Panc1 (cell line): ENCODE data around the gene MCTP1. TPM values are rescaled to one million over a fixed set of nuclear protein-coding genes. Genes with fewer than 3 reads are reported as not detected.

Source experiments
- ATAC-seq: fragments of 200-7000 bp; cut with Tn5 transposase; 2 replicates; pipeline ENCODE4 v1.9.1; 2020; ENCODE audit warnings: mild to moderate bottlenecking, moderate library complexity
- BruUV-seq: library from RNA; stranded (reverse); fragments of 400-500 nt; replicated peaks from 2 replicates; lab custom pipeline; 2021; lab: Mats Ljungman, UMichigan
- CTCF ChIA-PET: fragments of 300-600 bp; sonication (Branson Sonifier 250); formaldehyde crosslinking; loops from one replicate; lab custom pipeline; 2022; ENCODE audit warnings: antibody characterized with exemption; lab: Charles Lee
- POLR2A ChIA-PET: fragments of 300-600 bp; sonication (Branson Sonifier 250); formaldehyde crosslinking; loops from one replicate; lab custom pipeline; 2022; ENCODE audit warnings: antibody characterized with exemption; lab: Charles Lee
- DNase-seq: peaks from one replicate; pipeline ENCODE4 v3.0.0-alpha.2; 2010; ENCODE audit warnings: low read depth, low spot score
- H3K27ac ChIP-seq: 2 replicates; pipeline ENCODE4 v1.5.1; 2011; ENCODE audit warnings: mild to moderate bottlenecking, low read length, inconsistent platforms
- H3K27me3 ChIP-seq: fragments of 200-500 bp; sonication (Bioruptor generic); 2 replicates; pipeline ENCODE4 v1.6.0; 2014; ENCODE audit warnings: low read length, inconsistent platforms; ENCODE audit not compliant: control insufficient read depth, insufficient read depth
- H3K36me3 ChIP-seq: fragments of 200-500 bp; sonication (Bioruptor generic); 2 replicates; pipeline ENCODE4 v1.5.1; 2014; ENCODE audit warnings: inconsistent platforms, mild to moderate bottlenecking, low read length, moderate library complexity; ENCODE audit not compliant: control insufficient read depth, insufficient read depth
- H3K4me1 ChIP-seq: 2 replicates; pipeline ENCODE4 v1.5.1; 2011; ENCODE audit warnings: inconsistent platforms, mild to moderate bottlenecking, low read length, moderate library complexity; ENCODE audit not compliant: control insufficient read depth, insufficient read depth
- H3K4me3 ChIP-seq, 2 experiments: 2 replicates each; pipeline ENCODE4 v1.5.1; 2011 to 2012; ENCODE audit warnings: low read depth in 2 of 2, low read length in 2 of 2, mild to moderate bottlenecking in 2 of 2, inconsistent platforms in 1 of 2, moderate library complexity in 1 of 2
- H3K9me3 ChIP-seq: fragments of 200-500 bp; sonication (Bioruptor generic); 2 replicates; pipeline ENCODE4 v1.5.1; 2014; ENCODE audit warnings: low read depth, mild to moderate bottlenecking, inconsistent platforms, low read length, moderate library complexity; ENCODE audit not compliant: control insufficient read depth, insufficient read depth
- POLR2AphosphoS5 ChIP-seq: IDR thresholded peaks from 2 replicates; pipeline ENCODE4 v1.6.1; 2012; ENCODE audit warnings: mild to moderate bottlenecking, low read depth, low read length, moderate library complexity
- SIN3A ChIP-seq: IDR thresholded peaks from 2 replicates; pipeline ENCODE4 v1.6.1; 2012; ENCODE audit warnings: low read depth, mild to moderate bottlenecking, low read length, moderate library complexity, borderline replicate concordance; ENCODE audit not compliant: insufficient read depth
- TCF7L2 ChIP-seq: IDR thresholded peaks from 2 replicates; pipeline ENCODE4 v1.6.1; 2011; ENCODE audit warnings: mild to moderate bottlenecking, low read depth, low read length, inconsistent platforms
- in situ Hi-C: cut with HindIII; loops from 2 replicates; pipeline ENCODE4 v1.10.0; 2016; ENCODE audit warnings: low sequenced_read_pairs, low pct_unique_long_range_greater_than_20kb
- intact Hi-C: fragments of 100-400 bp; cut with micrococcal nuclease; formaldehyde crosslinking; loops from one replicate; pipeline ENCODE4 v1.10.0; 2022; ENCODE audit not compliant: unreplicated experiment
- total RNA-seq: library from RNA; stranded (reverse); gene quantifications from one replicate; pipeline ENCODE4 v1.2.1, GENCODE V29; 2021; ENCODE audit not compliant: unreplicated experiment
- TF ChIP-seq, protein P1 (sequence below): fragments of 450-650 bp; IDR thresholded peaks from 2 replicates; pipeline ENCODE4 v1.5.1; 2017; ENCODE audit warnings: mild to moderate bottlenecking
- TF ChIP-seq, protein P2 (sequence below), 2 experiments: IDR thresholded peaks; 2 replicates each; pipeline ENCODE4 v1.6.1; 2011 to 2012; ENCODE audit warnings: low read depth in 2 of 2, control low read depth in 1 of 2, low read length in 1 of 2, mild to moderate bottlenecking in 1 of 2, moderate library complexity in 1 of 2; ENCODE audit not compliant: insufficient read depth in 1 of 2

MCTP1 gene
- total RNA-seq, 1 experiment from 2014 or later, result 39.8 TPM

DNA sequence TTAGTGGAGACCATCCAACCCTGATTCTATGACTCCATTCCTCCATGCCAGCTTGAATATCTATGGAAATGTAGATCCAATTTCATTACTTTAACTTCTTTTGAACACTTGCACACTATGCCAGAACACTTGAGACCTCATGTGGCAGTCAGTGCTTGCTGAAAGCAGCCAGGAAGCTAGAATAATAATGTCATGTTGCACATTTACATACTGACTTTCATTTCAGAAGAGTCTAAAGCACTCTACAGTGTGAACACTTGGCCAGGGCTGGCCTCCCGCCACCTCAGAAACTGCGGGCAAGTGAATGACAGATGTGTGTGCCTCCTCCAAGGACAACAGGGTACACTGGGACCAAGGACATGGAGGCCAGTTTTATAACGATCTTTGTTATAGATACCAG lies 569.1 kb downstream of the MCTP1 start:
- Histone ChIP-seq H3K27me3 (no peaks in the 10 kb centered on the region), H3K36me3 (no peaks in the 10 kb centered on the region; the same call in 1 of the 2 replicates), H3K9me3 (no peaks in the 10 kb centered on the region), H3K27ac (no peak overlapping the region), H3K4me3 (no peak overlapping the region), H3K4me1 (no peaks in the 10 kb centered on the region)
- DNase-seq, result no peak
- TF ChIP-seq, protein P1, sequence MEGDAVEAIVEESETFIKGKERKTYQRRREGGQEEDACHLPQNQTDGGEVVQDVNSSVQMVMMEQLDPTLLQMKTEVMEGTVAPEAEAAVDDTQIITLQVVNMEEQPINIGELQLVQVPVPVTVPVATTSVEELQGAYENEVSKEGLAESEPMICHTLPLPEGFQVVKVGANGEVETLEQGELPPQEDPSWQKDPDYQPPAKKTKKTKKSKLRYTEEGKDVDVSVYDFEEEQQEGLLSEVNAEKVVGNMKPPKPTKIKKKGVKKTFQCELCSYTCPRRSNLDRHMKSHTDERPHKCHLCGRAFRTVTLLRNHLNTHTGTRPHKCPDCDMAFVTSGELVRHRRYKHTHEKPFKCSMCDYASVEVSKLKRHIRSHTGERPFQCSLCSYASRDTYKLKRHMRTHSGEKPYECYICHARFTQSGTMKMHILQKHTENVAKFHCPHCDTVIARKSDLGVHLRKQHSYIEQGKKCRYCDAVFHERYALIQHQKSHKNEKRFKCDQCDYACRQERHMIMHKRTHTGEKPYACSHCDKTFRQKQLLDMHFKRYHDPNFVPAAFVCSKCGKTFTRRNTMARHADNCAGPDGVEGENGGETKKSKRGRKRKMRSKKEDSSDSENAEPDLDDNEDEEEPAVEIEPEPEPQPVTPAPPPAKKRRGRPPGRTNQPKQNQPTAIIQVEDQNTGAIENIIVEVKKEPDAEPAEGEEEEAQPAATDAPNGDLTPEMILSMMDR, result no peak
- TF ChIP-seq TCF7L2 (no peak), SIN3A (no peak)
- ATAC-seq, result no peak
- ChIA-PET CTCF (no interaction called here), POLR2A (interaction anchor here (0.5 kb wide), 1 partner anchor 28 kb away, joined by 12 read pairs; no protein-coding TSS in a partner anchor)
- in situ Hi-C loops (no loop called here), intact Hi-C loops (no loop called here)
- no TSS peak for BruUV-seq

DNA sequence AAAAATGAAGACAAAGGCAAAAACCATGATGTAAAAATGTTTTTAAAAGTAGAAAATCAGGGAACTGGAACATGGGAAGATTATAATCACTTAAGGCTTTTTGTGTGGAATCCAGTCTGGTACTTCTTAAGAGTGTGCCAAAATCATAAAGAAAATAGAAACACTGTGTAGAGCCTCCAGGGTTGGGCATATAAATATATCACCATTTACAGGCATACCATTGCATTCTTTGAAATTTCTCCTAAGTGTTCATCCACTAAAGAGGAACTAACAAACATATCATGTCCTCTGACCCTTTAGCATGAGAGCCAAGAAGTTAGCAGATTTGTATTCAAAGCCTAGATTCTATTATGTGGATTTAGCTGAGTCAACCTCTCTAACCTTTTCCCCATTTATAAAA lies 573.1 kb downstream of the MCTP1 start:
- intact Hi-C loops (no loop called here), in situ Hi-C loops (no loop called here)
- POLR2A ChIA-PET, result no interaction called here
- Histone ChIP-seq H3K4me3 (no peak overlapping the region), H3K36me3 (peaks cover 2% of the 10 kb centered on the region; the same call in 1 of the 2 replicates), H3K9me3 (no peaks in the 10 kb centered on the region), H3K27ac (no peak overlapping the region), H3K4me1 (no peaks in the 10 kb centered on the region; the same call in 1 of the 2 replicates), H3K27me3 (no peaks in the 10 kb centered on the region)
- TF ChIP-seq, protein P1, result no peak
- BruUV-seq, result no TSS peak
- ATAC-seq, result no peak
- CTCF ChIA-PET, result no interaction called here
- no peak for DNase-seq

DNA sequence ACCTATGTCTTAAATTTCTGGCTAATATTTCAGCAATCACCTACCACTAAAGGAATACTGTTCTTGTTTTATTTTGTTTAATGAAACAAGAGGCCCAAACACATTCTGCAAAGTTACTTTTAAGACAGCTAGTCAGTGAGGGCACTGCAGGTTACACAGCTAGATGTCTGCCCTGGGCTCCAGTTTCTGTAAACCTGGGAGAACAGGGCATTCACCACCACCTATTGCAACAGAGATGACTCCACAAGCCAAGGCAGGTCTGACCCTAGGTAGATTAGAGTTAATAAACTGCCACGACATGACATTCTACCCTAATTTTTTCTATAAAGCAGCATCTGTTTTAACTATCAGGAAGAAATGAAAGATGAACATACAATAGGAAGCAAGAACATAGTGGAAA lies 575.6 kb downstream of the MCTP1 start:
- no peaks in the 10 kb centered on the region; the same call in 1 of the 2 replicates for H3K4me1 ChIP-seq
- no peaks in the 10 kb centered on the region for H3K9me3 ChIP-seq
- CTCF ChIA-PET, result no interaction called here
- peaks cover 2% of the 10 kb centered on the region; the same call in 1 of the 2 replicates for H3K36me3 ChIP-seq
- ATAC-seq (no peak), DNase-seq (no peak)
- H3K27ac ChIP-seq, result 0 out of 2 replicates have a peak overlapping the region, but pooled peaks have one; percentile 12
- H3K4me3 ChIP-seq, result no peak overlapping the region
- BruUV-seq, result no TSS peak
- in situ Hi-C loops (no loop called here), intact Hi-C loops (no loop called here)
- TF ChIP-seq, protein P2, sequence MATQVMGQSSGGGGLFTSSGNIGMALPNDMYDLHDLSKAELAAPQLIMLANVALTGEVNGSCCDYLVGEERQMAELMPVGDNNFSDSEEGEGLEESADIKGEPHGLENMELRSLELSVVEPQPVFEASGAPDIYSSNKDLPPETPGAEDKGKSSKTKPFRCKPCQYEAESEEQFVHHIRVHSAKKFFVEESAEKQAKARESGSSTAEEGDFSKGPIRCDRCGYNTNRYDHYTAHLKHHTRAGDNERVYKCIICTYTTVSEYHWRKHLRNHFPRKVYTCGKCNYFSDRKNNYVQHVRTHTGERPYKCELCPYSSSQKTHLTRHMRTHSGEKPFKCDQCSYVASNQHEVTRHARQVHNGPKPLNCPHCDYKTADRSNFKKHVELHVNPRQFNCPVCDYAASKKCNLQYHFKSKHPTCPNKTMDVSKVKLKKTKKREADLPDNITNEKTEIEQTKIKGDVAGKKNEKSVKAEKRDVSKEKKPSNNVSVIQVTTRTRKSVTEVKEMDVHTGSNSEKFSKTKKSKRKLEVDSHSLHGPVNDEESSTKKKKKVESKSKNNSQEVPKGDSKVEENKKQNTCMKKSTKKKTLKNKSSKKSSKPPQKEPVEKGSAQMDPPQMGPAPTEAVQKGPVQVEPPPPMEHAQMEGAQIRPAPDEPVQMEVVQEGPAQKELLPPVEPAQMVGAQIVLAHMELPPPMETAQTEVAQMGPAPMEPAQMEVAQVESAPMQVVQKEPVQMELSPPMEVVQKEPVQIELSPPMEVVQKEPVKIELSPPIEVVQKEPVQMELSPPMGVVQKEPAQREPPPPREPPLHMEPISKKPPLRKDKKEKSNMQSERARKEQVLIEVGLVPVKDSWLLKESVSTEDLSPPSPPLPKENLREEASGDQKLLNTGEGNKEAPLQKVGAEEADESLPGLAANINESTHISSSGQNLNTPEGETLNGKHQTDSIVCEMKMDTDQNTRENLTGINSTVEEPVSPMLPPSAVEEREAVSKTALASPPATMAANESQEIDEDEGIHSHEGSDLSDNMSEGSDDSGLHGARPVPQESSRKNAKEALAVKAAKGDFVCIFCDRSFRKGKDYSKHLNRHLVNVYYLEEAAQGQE (IDR thresholded peaks at IDR 0.05; ENCODE audit: insufficient read depth in 1 of 2, low read depth in 2 of 2, low read length in 1 of 2), result no peak
- TF ChIP-seq SIN3A (no peak), TCF7L2 (no peak), POLR2AphosphoS5 (no peak)
- TF ChIP-seq, protein P1, result no peak
- POLR2A ChIA-PET, result no interaction called here
- H3K27me3 ChIP-seq, result no peaks in the 10 kb centered on the region
